HepG2 (cell line): ENCODE results near the gene IRF2BPL. TPM values are rescaled to one million over a fixed set of nuclear protein-coding genes. Genes with fewer than 3 reads are reported as not detected.
A peak's percentile ranks its signal among the peaks of the same experiment; 100 is the strongest.

Source experiments
- DMAP1 ChIP-seq: IDR thresholded peaks from 2 replicates; pipeline ENCODE4 v1.6.1; 2016
- ERF ChIP-seq: IDR thresholded peaks from 2 replicates; pipeline ENCODE4 v1.6.1; 2018; ENCODE audit warnings: missing biosample characterization, missing genetic modification reagents
- FOSL2 ChIP-seq: sonication (generic); formaldehyde crosslinking; IDR thresholded peaks from 2 replicates; pipeline ENCODE4 v1.4.0; 2020; ENCODE audit warnings: missing genetic modification reagents
- FOXJ3 ChIP-seq: sonication (generic); formaldehyde crosslinking; IDR thresholded peaks from 2 replicates; pipeline ENCODE4 v1.4.0; 2020; ENCODE audit warnings: missing genetic modification reagents, mild to moderate bottlenecking, borderline replicate concordance
- FOXP1 ChIP-seq, 2 experiments: fragments of 450-650 bp in 1 of 2; IDR thresholded peaks; 2 replicates each; pipeline ENCODE4 v1.6.1; 2017 to 2018; ENCODE audit warnings: antibody characterized with exemption in 1 of 2
- GABPB1 ChIP-seq: IDR thresholded peaks from 2 replicates; pipeline ENCODE4 v1.6.1; 2016; ENCODE audit warnings: mild to moderate bottlenecking, missing genetic modification reagents, moderate library complexity, missing compliant biosample characterization
- ISX ChIP-seq: sonication (generic); formaldehyde crosslinking; conservative IDR thresholded peaks from 2 replicates; pipeline ENCODE4 v1.5.0; 2020; ENCODE audit warnings: missing genetic modification reagents
- MED13 ChIP-seq: sonication (generic); formaldehyde crosslinking; IDR thresholded peaks from 2 replicates; pipeline ENCODE4 v1.5.0; 2020; ENCODE audit warnings: missing genetic modification reagents
- POLR2AphosphoS5 ChIP-seq: IDR thresholded peaks from 2 replicates; pipeline ENCODE4 v1.6.1; 2012; ENCODE audit warnings: low read depth, low read length
- PRPF4 ChIP-seq: fragments of 200-400 bp; formaldehyde crosslinking; IDR thresholded peaks from 2 replicates; pipeline ENCODE4 v1.6.1; 2016; ENCODE audit warnings: low read length, low read depth; ENCODE audit not compliant: poor library complexity, severe bottlenecking
- SKI ChIP-seq: fragments of 450-650 bp; IDR thresholded peaks from one replicate; pipeline ENCODE4 v1.6.1; 2018; ENCODE audit warnings: mild to moderate bottlenecking; ENCODE audit not compliant: partially characterized antibody
- SNAI1 ChIP-seq: sonication (generic); formaldehyde crosslinking; IDR thresholded peaks from 2 replicates; pipeline ENCODE4 v1.5.0; 2020; ENCODE audit warnings: mild to moderate bottlenecking, missing genetic modification reagents, borderline replicate concordance
- SP5 ChIP-seq: IDR thresholded peaks from 2 replicates; pipeline ENCODE4 v1.6.1; 2016; ENCODE audit warnings: low read depth, borderline replicate concordance
- TAF1 ChIP-seq: sonication (generic); formaldehyde crosslinking; IDR thresholded peaks from 2 replicates; pipeline ENCODE4 v1.4.0; 2020; ENCODE audit warnings: missing genetic modification reagents
- TARDBP ChIP-seq: sonication (generic); formaldehyde crosslinking; IDR thresholded peaks from 2 replicates; pipeline ENCODE4 v1.8.0; 2022; ENCODE audit warnings: mild to moderate bottlenecking, missing genetic modification reagents
- TBL1XR1 ChIP-seq: fragments of 150-350 bp; IDR thresholded peaks from 2 replicates; pipeline ENCODE4 v1.6.1; 2014; ENCODE audit warnings: borderline replicate concordance, low read length; ENCODE audit not compliant: partially characterized antibody
- XRCC5 ChIP-seq: fragments of 200-400 bp; formaldehyde crosslinking; optimal IDR thresholded peaks from 2 replicates; pipeline ENCODE3; 2017; ENCODE audit warnings: mild to moderate bottlenecking, low read length
- ZFAT ChIP-seq: sonication (generic); formaldehyde crosslinking; conservative IDR thresholded peaks from 2 replicates; pipeline ENCODE4 v1.8.1; 2023; ENCODE audit warnings: missing genetic modification reagents, inconsistent platforms
- ZFP37 ChIP-seq: sonication (generic); formaldehyde crosslinking; IDR thresholded peaks from 2 replicates; pipeline ENCODE4 v1.4.0; 2020; ENCODE audit warnings: missing genetic modification reagents, borderline replicate concordance
- ZFX ChIP-seq: sonication (generic); formaldehyde crosslinking; IDR thresholded peaks from 2 replicates; pipeline ENCODE4 v1.4.0; 2020; ENCODE audit warnings: mild to moderate bottlenecking, low read depth, missing genetic modification reagents, moderate library complexity
- ZMYM2 ChIP-seq: sonication (generic); formaldehyde crosslinking; IDR thresholded peaks from 2 replicates; pipeline ENCODE4 v1.8.0; 2022; ENCODE audit warnings: mild to moderate bottlenecking, missing genetic modification reagents
- ZNF232 ChIP-seq: sonication (generic); formaldehyde crosslinking; IDR thresholded peaks from 2 replicates; pipeline ENCODE4 v1.4.0; 2020; ENCODE audit warnings: missing genetic modification reagents, borderline replicate concordance
- ZNF292 ChIP-seq: sonication (generic); formaldehyde crosslinking; IDR thresholded peaks from 2 replicates; pipeline ENCODE4 v1.8.1; 2022; ENCODE audit warnings: mild to moderate bottlenecking, low read depth, missing genetic modification reagents, borderline replicate concordance
- ZNF335 ChIP-seq: sonication (generic); formaldehyde crosslinking; IDR thresholded peaks from 2 replicates; pipeline ENCODE4 v1.4.0; 2020; ENCODE audit warnings: missing genetic modification reagents
- ZNF343 ChIP-seq: sonication (generic); formaldehyde crosslinking; IDR thresholded peaks from 2 replicates; pipeline ENCODE4 v1.4.0; 2020; ENCODE audit warnings: mild to moderate bottlenecking, missing genetic modification reagents
- ZNF552 ChIP-seq: sonication (generic); formaldehyde crosslinking; IDR thresholded peaks from 2 replicates; pipeline ENCODE4 v1.9.0; 2022; ENCODE audit warnings: missing genetic modification reagents, mild to moderate bottlenecking, borderline replicate concordance
- ZNF562 ChIP-seq: sonication (generic); formaldehyde crosslinking; IDR thresholded peaks from 2 replicates; pipeline ENCODE4 v1.8.0; 2022; ENCODE audit warnings: missing genetic modification reagents, borderline replicate concordance
- ZNF629 ChIP-seq: sonication (generic); formaldehyde crosslinking; conservative IDR thresholded peaks from 2 replicates; pipeline ENCODE4 v1.5.0; 2020; ENCODE audit warnings: missing genetic modification reagents
- ZNF7 ChIP-seq: IDR thresholded peaks from 2 replicates; pipeline ENCODE4 v1.6.1; 2016; ENCODE audit warnings: missing biosample characterization, missing genetic modification reagents
- ZNF724P ChIP-seq: sonication (generic); formaldehyde crosslinking; IDR thresholded peaks from 2 replicates; pipeline ENCODE4 v1.8.0; 2022; ENCODE audit warnings: missing genetic modification reagents, borderline replicate concordance
- ZSCAN31 ChIP-seq: sonication (generic); formaldehyde crosslinking; IDR thresholded peaks from 2 replicates; pipeline ENCODE4 v1.5.0; 2020; ENCODE audit warnings: low read depth, mild to moderate bottlenecking, missing genetic modification reagents
- polyA plus RNA-seq, 8 experiments: library from polyadenylated mRNA; depleted of rRNA in 3 of 8; stranded (reverse) in 7 of 8; unstranded in 1 of 8; fragments of >200 nt; fragmentation: Illumina TruSeq in 4 of 8; extraction: Trizol in 4 of 8; gene quantifications; 2 replicates each; pipeline versions ENCODE4 v1.2.1 to v1.2.3, GENCODE V29; 2011 to 2016; ENCODE audit warnings: low read depth in 4 of 8, missing spikeins in 1 of 8, mixed read lengths in 1 of 8; ENCODE audit not compliant: insufficient read depth in 1 of 8
- total RNA-seq, 5 experiments: library from RNA; depleted of rRNA; stranded (reverse); fragments of >200 nt; fragmentation: Illumina TruSeq; extraction: Trizol; gene quantifications; 2 replicates each; pipeline ENCODE4 v1.2.3, GENCODE V29; 2016; ENCODE audit warnings: low read depth in 1 of 5
- TF ChIP-seq, protein P1 (sequence below): sonication (generic); formaldehyde crosslinking; conservative IDR thresholded peaks from 2 replicates; pipeline ENCODE4 v1.4.0; 2020; ENCODE audit warnings: missing genetic modification reagents

Gene IRF2BPL
- total and polyA plus RNA-seq, 2 of the 13 experiments (the other 11 are each of a cell fraction or from before 2014, with no cell fraction given), result 6.6 to 8.4 TPM

DNA sequence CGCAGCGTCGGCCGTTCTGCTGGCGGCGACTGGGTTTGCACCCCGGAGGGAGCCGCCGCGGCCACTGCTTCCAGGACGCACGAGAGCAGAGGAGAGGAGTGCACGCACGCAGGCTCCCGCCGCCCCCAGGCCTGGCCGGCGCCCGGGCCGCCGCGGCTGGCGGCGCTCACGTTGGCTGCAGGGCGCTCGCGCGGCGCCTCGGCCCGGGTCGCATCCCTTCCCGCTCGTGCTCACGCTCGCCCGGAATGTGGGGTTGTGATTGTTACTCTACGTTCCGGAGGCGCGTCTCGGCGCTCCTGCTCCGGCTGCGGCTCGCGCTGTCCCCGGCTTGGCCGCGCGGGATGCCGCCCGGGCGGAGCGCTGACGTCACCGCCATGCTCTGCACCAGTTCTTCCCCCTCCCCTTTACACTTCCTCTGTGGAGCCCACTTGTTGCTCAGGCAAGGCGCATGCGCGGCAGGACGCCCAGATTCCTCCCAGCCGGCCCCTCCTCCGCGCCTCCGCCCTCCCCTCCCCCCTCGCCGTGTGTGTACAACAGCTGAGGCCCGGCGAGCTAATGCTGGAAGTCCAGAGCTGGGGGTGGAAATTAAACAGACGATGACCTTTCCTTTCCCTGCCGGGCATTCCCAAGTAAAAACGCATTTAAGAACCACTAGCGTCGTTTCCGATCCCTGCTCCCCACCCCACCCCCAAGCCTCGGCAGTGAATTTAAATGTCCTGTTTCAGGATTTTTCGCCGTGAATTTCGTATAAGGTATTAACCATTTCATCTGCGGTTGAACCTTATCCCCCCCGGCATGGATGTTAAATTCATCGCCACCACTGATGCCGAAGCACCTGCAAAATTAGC, at the start of gene IRF2BPL (continued):
- TF ChIP-seq GABPB1 (CRISPR knock-in tag) (peak; percentile 85), TARDBP (CRISPR knock-in tag) (peak; percentile 88; the same call in 1 of the 2 replicates), SKI (peak; percentile 59), ZNF343 (CRISPR knock-in tag) (no peak), ZNF335 (0 out of 2 replicates have a peak, but pooled peaks have one; percentile 28), SNAI1 (CRISPR knock-in tag) (0 out of 2 replicates have a peak, but pooled peaks have one; percentile 27), TAF1 (CRISPR knock-in tag) (peak; percentile 79), ZNF562 (CRISPR knock-in tag) (no peak), TBL1XR1 (peak; percentile 26), ZNF232 (CRISPR knock-in tag) (peak; percentile 89), ZFAT (no peak), ZSCAN31 (CRISPR knock-in tag) (peak; percentile 90), DMAP1 (CRISPR knock-in tag) (peak; percentile 67), FOXP1 (IDR thresholded peaks at IDR 0.05) (peak; percentile 54; the same call in 1 of the 2 replicates), FOXP1 (CRISPR knock-in tag; IDR thresholded peaks at IDR 0.05) (peak; percentile 82), ISX (CRISPR knock-in tag) (no peak), ZFX (CRISPR knock-in tag) (peak; percentile 72), SP5 (CRISPR knock-in tag) (peak; percentile 87), POLR2AphosphoS5 (peak; percentile 69), ZNF629 (CRISPR knock-in tag) (peak; percentile 46; the same call in 1 of the 2 replicates), FOXJ3 (CRISPR knock-in tag) (no peak), ZNF292 (peak; percentile 40; the same call in 1 of the 2 replicates), FOSL2 (CRISPR knock-in tag) (peak; percentile 76), XRCC5 (peak; percentile 5), ZMYM2 (CRISPR knock-in tag) (no peak), MED13 (peak; percentile 83; the same call in 1 of the 2 replicates), ERF (CRISPR knock-in tag) (peak; percentile 82; the same call in 1 of the 2 replicates), ZNF7 (CRISPR knock-in tag) (no peak), ZFP37 (CRISPR knock-in tag) (0 out of 2 replicates have a peak, but pooled peaks have one; percentile 26), PRPF4 (peak; percentile 96), ZNF552 (CRISPR knock-in tag) (no peak), ZNF724P (CRISPR knock-in tag) (no peak; the same call in 1 of the 2 replicates)
- TF ChIP-seq, protein P1, sequence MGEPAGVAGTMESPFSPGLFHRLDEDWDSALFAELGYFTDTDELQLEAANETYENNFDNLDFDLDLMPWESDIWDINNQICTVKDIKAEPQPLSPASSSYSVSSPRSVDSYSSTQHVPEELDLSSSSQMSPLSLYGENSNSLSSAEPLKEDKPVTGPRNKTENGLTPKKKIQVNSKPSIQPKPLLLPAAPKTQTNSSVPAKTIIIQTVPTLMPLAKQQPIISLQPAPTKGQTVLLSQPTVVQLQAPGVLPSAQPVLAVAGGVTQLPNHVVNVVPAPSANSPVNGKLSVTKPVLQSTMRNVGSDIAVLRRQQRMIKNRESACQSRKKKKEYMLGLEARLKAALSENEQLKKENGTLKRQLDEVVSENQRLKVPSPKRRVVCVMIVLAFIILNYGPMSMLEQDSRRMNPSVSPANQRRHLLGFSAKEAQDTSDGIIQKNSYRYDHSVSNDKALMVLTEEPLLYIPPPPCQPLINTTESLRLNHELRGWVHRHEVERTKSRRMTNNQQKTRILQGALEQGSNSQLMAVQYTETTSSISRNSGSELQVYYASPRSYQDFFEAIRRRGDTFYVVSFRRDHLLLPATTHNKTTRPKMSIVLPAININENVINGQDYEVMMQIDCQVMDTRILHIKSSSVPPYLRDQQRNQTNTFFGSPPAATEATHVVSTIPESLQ (CRISPR knock-in tag), result no peak
